Smooth muscle cell (in vitro differentiated cells): ENCODE data around the gene STYXL1. TPM values are rescaled to one million over a fixed set of nuclear protein-coding genes. Genes with fewer than 3 reads are reported as not detected.
"Not testable (repeated sequence)": the region's sequence is repeated elsewhere in the genome, so short reads cannot be mapped to it uniquely, and the experiment has no call there.

Experiments used
- DNase-seq: peaks from one replicate; lab custom pipeline; 2025; ENCODE audit not compliant: unreplicated experiment; lab: John Stamatoyannopoulos, UW
- H2AFZ ChIP-seq: fragments of 200-600 bp; sonication (generic); 2 replicates; pipeline ENCODE4 v1.6.0; 2016; ENCODE audit warnings: antibody characterized with exemption, low read depth, mild to moderate bottlenecking
- H3F3A ChIP-seq: fragments of 200-600 bp; sonication (generic); 2 replicates; pipeline ENCODE4 v1.6.0; 2017; ENCODE audit warnings: antibody characterized with exemption, low read depth
- H3K27ac ChIP-seq: fragments of 200-600 bp; sonication (generic); 2 replicates; pipeline ENCODE4 v1.5.1; 2016; ENCODE audit warnings: low read depth, mild to moderate bottlenecking
- H3K27me3 ChIP-seq: fragments of 200-600 bp; sonication (generic); 2 replicates; pipeline ENCODE4 v1.6.1; 2016; ENCODE audit warnings: low read depth, mild to moderate bottlenecking
- H3K36me3 ChIP-seq: fragments of 200-600 bp; sonication (generic); 2 replicates; pipeline ENCODE4 v1.5.1; 2016; ENCODE audit warnings: low read depth
- H3K4me1 ChIP-seq: fragments of 200-600 bp; sonication (generic); 2 replicates; pipeline ENCODE4 v1.5.1; 2016; ENCODE audit warnings: low read depth
- H3K4me2 ChIP-seq: fragments of 200-600 bp; sonication (generic); 2 replicates; pipeline ENCODE4 v1.6.0; 2016; ENCODE audit warnings: mild to moderate bottlenecking
- H3K4me3 ChIP-seq: fragments of 200-600 bp; sonication (generic); 2 replicates; pipeline ENCODE4 v1.5.1; 2016; ENCODE audit warnings: mild to moderate bottlenecking
- H3K79me2 ChIP-seq: fragments of 200-600 bp; sonication (generic); 2 replicates; pipeline ENCODE4 v1.6.0; 2016; ENCODE audit warnings: low read depth, mild to moderate bottlenecking
- H3K9ac ChIP-seq: fragments of 200-600 bp; sonication (generic); 2 replicates; pipeline ENCODE4 v1.6.0; 2016; ENCODE audit warnings: low read depth
- H3K9me3 ChIP-seq: fragments of 200-600 bp; sonication (generic); replicated peaks from 2 replicates; pipeline ENCODE4 v1.5.1; 2016; ENCODE audit warnings: low read depth
- H4K20me1 ChIP-seq: fragments of 200-600 bp; sonication (generic); 2 replicates; pipeline ENCODE4 v1.6.0; 2016; ENCODE audit warnings: low read depth
- CTCF ChIP-seq: fragments of 200-600 bp; sonication (generic); IDR thresholded peaks from 2 replicates; pipeline ENCODE4 v1.5.1; 2017; ENCODE audit warnings: borderline replicate concordance, mild to moderate bottlenecking, antibody characterized with exemption; ENCODE audit not compliant: insufficient read depth, poor library complexity, severe bottlenecking
- WGBS: methylation state at CpG from one replicate; pipeline ENCODE4 v1.1.7; 2016; ENCODE audit warnings: low lambda C conversion rate; 5-methylcytosine and 5-hydroxymethylcytosine counted together
- polyA plus RNA-seq: library from polyadenylated mRNA; unstranded; fragments of >200 nt; fragmentation: Nextera tagmentation; extraction: Ambion mirVana; gene quantifications from 2 replicates; pipeline ENCODE4 v1.2.1, GENCODE V29; 2016
- total RNA-seq: library from RNA; depleted of rRNA; stranded (reverse); fragments of >200 nt; gene quantifications from 2 replicates; pipeline ENCODE4 v1.2.3, GENCODE V29; 2014

STYXL1 gene
- total and polyA plus RNA-seq, 2 experiments from 2014 or later = 75.6 to 84.0 TPM

- Histone ChIP-seq H3K27me3 (no peaks in the 10 kb centered on the region), H2AFZ (no peak overlapping the region), H3K4me1 (no peaks in the 10 kb centered on the region), H3K36me3 (peaks cover 7% of the 10 kb centered on the region), H3K27ac (no peak overlapping the region), H3F3A (peaks cover 6% of the 10 kb centered on the region), H4K20me1 (no peaks in the 10 kb centered on the region), H3K9me3 (no peaks in the 10 kb centered on the region), H3K4me3 (no peak overlapping the region), H3K9ac (no peak overlapping the region), H3K79me2 (no peaks in the 10 kb centered on the region), H3K4me2 (no peak overlapping the region)
- 98% methylated on average over 10 of the region's 10 CpGs for WGBS
- no peak for TF ChIP-seq CTCF
- no peak for DNase-seq
Measured at GRCh38 chr7:76063114-76063513, 15.3 kb upstream of the STYXL1 start.

GRCh38 chr7:76062254-76062653, 14.5 kb upstream of the STYXL1 start:
- WGBS = 97% methylated on average over 15 of the region's 15 CpGs
- Histone ChIP-seq H3K9ac (no peak overlapping the region), H3K27me3 (no peaks in the 10 kb centered on the region), H3K36me3 (peaks cover 11% of the 10 kb centered on the region), H3K4me2 (no peak overlapping the region), H3K4me3 (no peak overlapping the region), H3K79me2 (no peaks in the 10 kb centered on the region), H3K27ac (no peak overlapping the region), H4K20me1 (peaks cover 4% of the 10 kb centered on the region), H3K4me1 (no peaks in the 10 kb centered on the region), H3K9me3 (no peaks in the 10 kb centered on the region), H3F3A (peaks cover 6% of the 10 kb centered on the region), H2AFZ (no peak overlapping the region)
- TF ChIP-seq CTCF = no peak
- no peak for DNase-seq

DNA sequence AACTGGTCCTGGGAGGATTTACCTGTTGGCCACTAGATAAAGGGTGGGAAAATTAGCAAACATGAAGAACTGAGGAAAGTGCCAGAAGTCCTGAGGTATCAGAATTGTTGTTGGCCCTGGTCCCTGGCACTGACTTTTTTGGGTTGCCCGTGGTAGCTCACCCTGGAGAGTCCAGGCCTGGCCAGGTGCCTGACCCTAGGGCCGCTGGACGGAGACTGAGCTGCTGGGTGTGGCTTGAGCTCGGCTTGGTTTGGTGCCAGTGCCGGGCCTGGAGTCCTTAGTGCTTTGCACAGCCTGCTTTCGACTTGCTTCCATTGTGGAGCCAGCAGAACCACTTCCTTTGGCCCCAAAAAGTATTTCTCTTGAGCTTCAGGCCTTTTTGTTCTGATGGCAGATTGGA, 13.0 kb upstream of the STYXL1 start:
- Histone ChIP-seq H3K9me3 (no peaks in the 10 kb centered on the region), H4K20me1 (peaks cover 18% of the 10 kb centered on the region), H2AFZ (no peak overlapping the region), H3K36me3 (peaks cover 11% of the 10 kb centered on the region), H3K27me3 (no peaks in the 10 kb centered on the region), H3K9ac (no peak overlapping the region), H3K4me3 (no peak overlapping the region), H3K4me1 (no peaks in the 10 kb centered on the region), H3F3A (peaks cover 4% of the 10 kb centered on the region), H3K27ac (no peak overlapping the region), H3K79me2 (peaks cover 10% of the 10 kb centered on the region), H3K4me2 (no peak overlapping the region)
- 97% methylated on average over 6 of the region's 6 CpGs for WGBS
- DNase-seq = no peak
- no peak for TF ChIP-seq CTCF

DNA sequence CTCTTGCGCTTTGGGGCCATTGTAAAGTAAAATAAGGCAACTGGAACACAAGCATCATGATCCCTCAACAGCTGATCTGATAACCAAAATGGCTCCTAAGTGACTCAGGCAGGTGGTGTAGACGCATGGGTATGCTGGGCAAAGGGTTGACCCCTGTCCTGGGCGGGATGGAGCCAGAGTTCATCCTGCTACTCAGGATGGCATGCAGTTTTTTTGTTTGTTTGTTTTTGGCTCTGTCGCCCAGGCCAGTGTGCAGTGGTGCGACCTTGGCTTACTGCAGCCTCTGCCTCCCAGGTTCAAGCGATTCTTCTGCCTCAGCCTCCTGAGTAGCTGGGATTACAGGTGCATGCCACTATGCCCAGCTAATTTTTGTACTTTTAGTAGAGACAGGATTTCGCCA, 10.9 kb upstream of the STYXL1 start:
- DNase-seq, H3K27ac ChIP-seq, H3F3A ChIP-seq, H2AFZ ChIP-seq, H3K4me2 ChIP-seq, H3K27me3 ChIP-seq, H3K9me3 ChIP-seq, H3K9ac ChIP-seq, H3K4me1 ChIP-seq, H3K4me3 ChIP-seq: not testable (repeated sequence)
- peaks cover 11% of the 10 kb centered on the region for H3K36me3 ChIP-seq
- H4K20me1 ChIP-seq = peaks cover 39% of the 10 kb centered on the region
- H3K79me2 ChIP-seq = peaks cover 24% of the 10 kb centered on the region
- 98% methylated on average over 7 of the region's 7 CpGs for WGBS
